Endothelial cell of umbilical vein (primary cell): ENCODE measurements around the gene SEMA4D.

ENCODE experiments used
- GATA2 ChIP-seq: IDR thresholded peaks from 2 replicates; pipeline ENCODE4 v1.7.0; 2011; ENCODE audit warnings: low read depth, mild to moderate bottlenecking, moderate library complexity, mixed read lengths, low read length; ENCODE audit not compliant: insufficient read length, insufficient read depth
- TF ChIP-seq, protein P1 (sequence below), 2 donors: IDR thresholded peaks; 1 replicate in 1 of 2; 2 replicates in 1 of 2; pipeline ENCODE4 v1.5.1; 2011; ENCODE audit warnings: low read length in 2 of 2, mild to moderate bottlenecking in 2 of 2, moderate library complexity in 2 of 2, control low read depth in 1 of 2, inconsistent platforms in 1 of 2, low read depth in 1 of 2; ENCODE audit not compliant: insufficient read depth in 1 of 2; ENCODE audit errors: extremely low read depth in 1 of 2

DNA sequence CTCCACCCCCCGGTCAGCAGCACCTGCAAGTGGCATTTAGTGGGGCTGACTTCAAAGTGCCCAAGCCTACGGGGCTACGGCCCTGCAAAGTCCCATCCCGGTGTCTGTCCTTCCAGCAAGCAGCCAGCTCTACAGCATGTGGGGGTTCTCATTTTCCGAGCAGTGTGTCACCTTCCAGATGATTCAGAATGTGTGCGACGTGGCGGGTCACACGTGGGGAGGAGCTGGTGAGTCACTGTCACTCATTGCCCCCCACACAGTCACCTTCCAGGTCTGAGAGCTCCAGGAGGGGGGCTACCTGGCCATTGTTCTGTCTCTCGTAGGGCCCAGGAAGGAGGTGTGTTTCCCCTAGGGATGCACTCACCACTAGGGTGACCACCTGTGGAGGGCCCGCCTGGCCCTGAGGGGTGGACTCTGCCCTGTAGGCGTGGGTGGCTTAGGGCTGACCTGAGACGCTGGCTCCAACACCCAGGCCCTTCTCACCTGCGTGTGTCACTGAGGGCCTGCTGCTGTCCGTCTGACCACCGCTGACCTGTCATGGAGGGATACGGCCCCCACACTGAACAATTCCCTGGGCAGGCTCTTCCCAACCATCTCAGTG, 70.2 kb downstream of the SEMA4D start:
- no peak for TF ChIP-seq GATA2
- TF ChIP-seq, protein P1, sequence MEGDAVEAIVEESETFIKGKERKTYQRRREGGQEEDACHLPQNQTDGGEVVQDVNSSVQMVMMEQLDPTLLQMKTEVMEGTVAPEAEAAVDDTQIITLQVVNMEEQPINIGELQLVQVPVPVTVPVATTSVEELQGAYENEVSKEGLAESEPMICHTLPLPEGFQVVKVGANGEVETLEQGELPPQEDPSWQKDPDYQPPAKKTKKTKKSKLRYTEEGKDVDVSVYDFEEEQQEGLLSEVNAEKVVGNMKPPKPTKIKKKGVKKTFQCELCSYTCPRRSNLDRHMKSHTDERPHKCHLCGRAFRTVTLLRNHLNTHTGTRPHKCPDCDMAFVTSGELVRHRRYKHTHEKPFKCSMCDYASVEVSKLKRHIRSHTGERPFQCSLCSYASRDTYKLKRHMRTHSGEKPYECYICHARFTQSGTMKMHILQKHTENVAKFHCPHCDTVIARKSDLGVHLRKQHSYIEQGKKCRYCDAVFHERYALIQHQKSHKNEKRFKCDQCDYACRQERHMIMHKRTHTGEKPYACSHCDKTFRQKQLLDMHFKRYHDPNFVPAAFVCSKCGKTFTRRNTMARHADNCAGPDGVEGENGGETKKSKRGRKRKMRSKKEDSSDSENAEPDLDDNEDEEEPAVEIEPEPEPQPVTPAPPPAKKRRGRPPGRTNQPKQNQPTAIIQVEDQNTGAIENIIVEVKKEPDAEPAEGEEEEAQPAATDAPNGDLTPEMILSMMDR (IDR thresholded peaks at IDR 0.05; ENCODE audit: extremely low read depth in 1 of 2, insufficient read depth in 1 of 2, low read depth in 1 of 2, low read length in 2 of 2): no peak
